HG03342 (cell line): Measurements from ENCODE around the gene VPS18.
A peak's percentile ranks its signal among the peaks of the same experiment; 100 is the strongest.

Experiments
- ATAC-seq: cut with Tn5 transposase; IDR thresholded peaks from one replicate; pipeline ENCODE4 v1.9.1; 2021; ENCODE audit warnings: mild to moderate bottlenecking, moderate library complexity; ENCODE audit not compliant: unreplicated experiment

Gene VPS18

GRCh38 chr15:40870716-40871115, 23.5 kb upstream of the VPS18 start:
- no peak for ATAC-seq

- ATAC-seq: peak; percentile 42
Measured at GRCh38 chr15:40871749-40872617, 22.3 kb upstream of the VPS18 start.

- ATAC-seq: no peak
Measured at GRCh38 chr15:40872791-40873693, 21.2 kb upstream of the VPS18 start.

GRCh38 chr15:40873694-40874561, 20.3 kb upstream of the VPS18 start, which contains the start of gene RHOV:
Gene RHOV, minus strand, starts transcription at chr15:40874234. Its CDS starts 95 bp downstream, at chr15:40874139.
- peak; percentile 53 for ATAC-seq

GRCh38 chr15:40875991-40876730, 18.1 kb upstream of the VPS18 start:
- ATAC-seq: no peak

- ATAC-seq: no peak
Measured at GRCh38 chr15:40877694-40878093, 16.6 kb upstream of the VPS18 start.

GRCh38 chr15:40878785-40879184, 15.5 kb upstream of the VPS18 start:
- ATAC-seq: peak; percentile 62

- no peak for ATAC-seq
Measured at GRCh38 chr15:40879609-40880008, 14.6 kb upstream of the VPS18 start.

GRCh38 chr15:40881351-40881750, 12.9 kb upstream of the VPS18 start:
- no peak for ATAC-seq

- ATAC-seq: no peak
Measured at GRCh38 chr15:40886586-40886985, 7.7 kb upstream of the VPS18 start.

GRCh38 chr15:40889112-40889511, 5.1 kb upstream of the VPS18 start:
- no peak for ATAC-seq

GRCh38 chr15:40891138-40891537, 3.1 kb upstream of the VPS18 start:
- no peak for ATAC-seq

GRCh38 chr15:40891810-40892446, 2.3 kb upstream of the VPS18 start:
- no peak for ATAC-seq

- no peak for ATAC-seq
Measured at GRCh38 chr15:40892447-40893012, 1.7 kb upstream of the VPS18 start.

- ATAC-seq: no peak
Measured at GRCh38 chr15:40893019-40893670, 1.1 kb upstream of the VPS18 start.

- peak; percentile 47 for ATAC-seq
Measured at GRCh38 chr15:40894681-40895448, 615 bp downstream of the VPS18 start.

- ATAC-seq: no peak
Measured at GRCh38 chr15:40899536-40900207, 5.4 kb downstream of the VPS18 start.
